GM19193 (cell line): Measurements from ENCODE around the gene HOXC11.

ENCODE experiments used
- POLR2A ChIP-seq: IDR thresholded peaks from 4 replicates; pipeline ENCODE4 v1.6.1; 2011; ENCODE audit not compliant: insufficient read depth, insufficient read length; ENCODE audit errors: extremely low read depth

The HOXC11 gene

GRCh38 chr12:53950789-53951576 is 21.9 kb upstream of the HOXC11 start:
- no peak for TF ChIP-seq POLR2A

GRCh38 chr12:53951577-53952334 is 21.2 kb upstream of the HOXC11 start:
- TF ChIP-seq POLR2A: no peak

GRCh38 chr12:53952335-53952694 is 20.6 kb upstream of the HOXC11 start:
- no peak for TF ChIP-seq POLR2A

- no peak for TF ChIP-seq POLR2A
Observed at GRCh38 chr12:53952871-53953734, 19.8 kb upstream of the HOXC11 start.

GRCh38 chr12:53953831-53954693 is 18.9 kb upstream of the HOXC11 start:
- TF ChIP-seq POLR2A: no peak

GRCh38 chr12:53954694-53955035 is 18.3 kb upstream of the HOXC11 start, which contains the start of gene HOXC12:
HOXC12 (plus strand) TSS chr12:53954903; CDS start chr12:53954930, 27 bp downstream.
- TF ChIP-seq POLR2A: no peak

- no peak for TF ChIP-seq POLR2A
Observed at GRCh38 chr12:53955036-53955775, 17.7 kb upstream of the HOXC11 start.

- no peak for TF ChIP-seq POLR2A
Observed at GRCh38 chr12:53955776-53956250, 17.1 kb upstream of the HOXC11 start.

GRCh38 chr12:53956251-53956887 is 16.6 kb upstream of the HOXC11 start:
- TF ChIP-seq POLR2A: no peak

- TF ChIP-seq POLR2A: no peak
Observed at GRCh38 chr12:53956914-53957536, 15.9 kb upstream of the HOXC11 start.

- TF ChIP-seq POLR2A: no peak
Observed at GRCh38 chr12:53958128-53958527, 14.8 kb upstream of the HOXC11 start.

GRCh38 chr12:53959314-53959713 is 13.6 kb upstream of the HOXC11 start:
- no peak for TF ChIP-seq POLR2A

- no peak for TF ChIP-seq POLR2A
Observed at GRCh38 chr12:53960187-53961024, 12.5 kb upstream of the HOXC11 start.
